Adrenal gland (tissue), 12 donors: ENCODE results near the gene GXYLT1. TPM values are rescaled to one million over a fixed set of nuclear protein-coding genes. Genes with fewer than 3 reads are reported as not detected.

ENCODE experiments used
- DNase-seq, 7 donors: peaks; one replicate each; pipeline ENCODE4 v3.0.0-alpha.2; 2019 to 2020
- H3K27ac ChIP-seq, 5 donors: fragments of 200-600 bp; sonication (generic) in 4 of 5; 1 replicate in 3 of 5; 2 replicates in 2 of 5; pipeline versions ENCODE4 v1.5.1 to v1.8.0; 2016 to 2020; ENCODE audit warnings: mild to moderate bottlenecking in 1 of 5
- H3K27me3 ChIP-seq: fragments of 200-600 bp; 2 replicates; pipeline ENCODE4 v1.8.0; 2021
- H3K36me3 ChIP-seq, 2 donors: fragments of 200-600 bp; replicated peaks in 1 of 2; 1 replicate in 1 of 2; 2 replicates in 1 of 2; pipeline versions ENCODE4 v1.5.1 to v1.8.0; 2018 to 2022
- H3K4me1 ChIP-seq, 2 donors: fragments of 200-600 bp; replicated peaks in 1 of 2; 1 replicate in 1 of 2; 2 replicates in 1 of 2; pipeline versions ENCODE4 v1.5.1 to v1.8.0; 2018 to 2021
- H3K4me3 ChIP-seq, 4 donors: fragments of 200-600 bp; sonication (generic) in 3 of 4; one replicate each; pipeline ENCODE4 v1.5.1; 2016 to 2018
- H3K9me3 ChIP-seq, 3 donors: fragments of 200-600 bp; sonication (generic) in 1 of 3; replicated peaks in 1 of 3; 1 replicate in 2 of 3; 2 replicates in 1 of 3; pipeline versions ENCODE4 v1.5.1 to v1.8.0; 2016 to 2021
- CTCF ChIP-seq, 6 experiments: fragments of 450-650 bp in 4 of 6; fragments of 200-600 bp in 2 of 6; sonication (generic) in 1 of 6; IDR thresholded peaks; 1 replicate in 5 of 6; 2 replicates in 1 of 6; pipeline versions ENCODE4 v1.5.1 to v1.8.0; 2016 to 2021; ENCODE audit warnings: antibody characterized with exemption in 6 of 6, mild to moderate bottlenecking in 2 of 6, moderate library complexity in 1 of 6
- POLR2A ChIP-seq, 2 donors: fragments of 450-650 bp; IDR thresholded peaks; one replicate each; pipeline ENCODE4 v1.6.1; 2017; ENCODE audit warnings: antibody characterized with exemption in 2 of 2, mild to moderate bottlenecking in 2 of 2, moderate library complexity in 1 of 2
- WGBS, 4 donors: extraction: QIAGEN DNeasy Blood & Tissue Kit in 2 of 4; methylation state at CpG; one replicate each; pipeline versions ENCODE4 v1.1.5 to v1.1.7; 2013 to 2017; 5-methylcytosine and 5-hydroxymethylcytosine counted together
- intact Hi-C, 2 donors: fragments of 100-400 bp; cut with DNase I; formaldehyde crosslinking; loops; one replicate each; pipeline versions ENCODE4 v1.14.1 to v1.15.0; 2022 to 2023
- polyA plus RNA-seq, 3 donors: library from polyadenylated mRNA; stranded (reverse); fragments of 200-250 nt in 2 of 3; fragments of 350-450 nt in 1 of 3; fragmentation: Illumina TruSeq in 1 of 3; extraction: RNeasy Lipid Tissue Mini Kit (QIAGEN cat#74804) in 1 of 3; gene quantifications; one replicate each; pipeline ENCODE4 v1.2.3, GENCODE V29; 2013 to 2014
- total RNA-seq, 9 donors: library from RNA; depleted of rRNA in 4 of 9; stranded (reverse); fragments of >200 nt in 4 of 9; fragments of 120-200 nt in 1 of 9; fragmentation: NEBNext Ultra II Directional in 1 of 9; extraction: Animal tissue kit (Norgen Biotek cat#: 25700) in 1 of 9; gene quantifications; one replicate each; pipeline versions ENCODE4 v1.1.0 to v1.2.4, GENCODE V29; 2013 to 2023
- donor health status: healthy with polysubstance abuse.
- donor health status: Bipolar disorder and iron deficiency.
- donor health status: DM: yes; HTN: yes; CAD: no.
- donor health status: DM: no; HTN: no; CAD: no.
- donor health status: DM: no; HTN: no; CAD: no.
- donor health status: DM: yes; HTN: yes; CAD: no.

GXYLT1 gene
- total and polyA plus RNA-seq, 12 donors: 1.6 to 16.0 (median 9.7) TPM

DNA sequence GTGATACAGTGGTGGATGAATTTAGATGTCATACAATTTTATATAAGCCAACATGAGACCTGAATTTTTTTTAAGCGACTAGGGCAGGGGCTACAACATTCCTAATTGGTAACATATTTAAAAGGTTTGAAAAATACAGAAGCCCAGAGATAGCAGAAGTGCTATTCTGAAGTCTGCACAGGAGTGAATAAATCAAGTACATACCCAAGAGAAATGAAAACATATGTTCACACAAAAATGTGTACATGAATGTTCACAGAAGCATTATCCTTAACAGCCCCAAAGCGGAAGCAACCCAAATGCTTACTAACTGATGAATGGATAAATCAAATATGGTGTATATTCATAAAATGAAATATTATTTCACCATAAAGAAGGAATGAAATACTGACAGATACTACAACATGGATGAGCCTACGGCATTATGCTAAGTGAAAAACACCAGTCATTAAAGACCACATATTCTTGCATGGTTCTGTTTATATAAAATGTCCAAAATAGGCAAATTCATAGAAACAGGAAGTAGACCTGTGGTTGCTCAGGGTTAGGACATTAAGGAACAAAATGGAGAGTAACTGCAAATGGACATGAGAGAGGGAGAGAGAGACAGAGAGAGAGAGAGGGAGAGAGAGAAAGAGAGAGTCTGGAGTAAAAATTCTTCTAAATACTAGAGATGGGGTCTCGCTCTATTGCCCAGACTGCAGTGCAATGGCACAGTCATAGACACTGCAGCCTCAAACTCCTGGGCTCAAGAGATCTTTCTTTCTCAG, 28.0 kb upstream of the GXYLT1 start:
- H3K4me3 ChIP-seq: no peak overlapping the region
- H3K27ac ChIP-seq: no peak overlapping the region
- no peaks in the 10 kb centered on the region for H3K27me3 ChIP-seq
- peaks cover 0 to 16% of the 10 kb centered on the region in 2 donors for H3K4me1 ChIP-seq
- WGBS, 4 donors: 89 to 97% (median 94%) methylated on average over 4 of the region's 4 CpGs
- DNase-seq: no peak
- H3K9me3 ChIP-seq: no peaks in the 10 kb centered on the region
- TF ChIP-seq CTCF (IDR thresholded peaks at IDR 0.05) (no peak), POLR2A (IDR thresholded peaks at IDR 0.05) (no peak)
- H3K36me3 ChIP-seq: no peaks in the 10 kb centered on the region
- intact Hi-C loops: no loop called here

GRCh38 chr12:42167711-42168110, 23.0 kb upstream of the GXYLT1 start:
- Histone ChIP-seq H3K27ac (no peak overlapping the region), H3K27me3 (no peaks in the 10 kb centered on the region), H3K4me1 (peaks cover 0 to 9% of the 10 kb centered on the region in 2 donors), H3K4me3 (no peak overlapping the region), H3K36me3 (no peaks in the 10 kb centered on the region), H3K9me3 (no peaks in the 10 kb centered on the region)
- intact Hi-C loops: no loop called here
- 96 to 99% (median 98%) methylated on average over 6 of the region's 6 CpGs for WGBS, 4 donors
- TF ChIP-seq CTCF (IDR thresholded peaks at IDR 0.05): no peak
- no peak for TF ChIP-seq POLR2A (IDR thresholded peaks at IDR 0.05)
- no peak for DNase-seq

- Histone ChIP-seq H3K36me3 (no peaks in the 10 kb centered on the region), H3K4me3 (no peak overlapping the region), H3K4me1 (peaks cover 0 to 17% of the 10 kb centered on the region in 2 donors), H3K27ac (no peak overlapping the region), H3K9me3 (no peaks in the 10 kb centered on the region), H3K27me3 (no peaks in the 10 kb centered on the region)
- intact Hi-C loops: no loop called here
- no peak for DNase-seq
- TF ChIP-seq CTCF (IDR thresholded peaks at IDR 0.05) (no peak), POLR2A (IDR thresholded peaks at IDR 0.05) (no peak)
Observed at GRCh38 chr12:42166501-42166900, 21.8 kb upstream of the GXYLT1 start.

GRCh38 chr12:42163913-42164312, 19.2 kb upstream of the GXYLT1 start:
- intact Hi-C loops: no loop called here
- Histone ChIP-seq H3K27me3 (no peaks in the 10 kb centered on the region), H3K4me1 (peaks cover 0 to 17% of the 10 kb centered on the region in 2 donors), H3K4me3 (no peak overlapping the region), H3K27ac (no peak overlapping the region), H3K36me3 (peaks cover 0 to 5% of the 10 kb centered on the region in 2 donors), H3K9me3 (no peaks in the 10 kb centered on the region)
- no peak for DNase-seq
- no peak for TF ChIP-seq CTCF (IDR thresholded peaks at IDR 0.05)
- no peak for TF ChIP-seq POLR2A (IDR thresholded peaks at IDR 0.05)
